Activated T-helper 9 cell treated with anti-CD3 and anti-CD28 coated beads, Interleukin-2, amount 50 U/mL, for 16 hours (primary cell): ENCODE results near the gene RNF126.
"Not testable (repeated sequence)": the region's sequence is repeated elsewhere in the genome, so short reads cannot be mapped to it uniquely, and the experiment has no call there.

Source experiments
- DNase-seq: peaks from one replicate; pipeline ENCODE4 v3.0.0-alpha.2; 2020; ENCODE audit warnings: low read depth

Gene RNF126

DNA sequence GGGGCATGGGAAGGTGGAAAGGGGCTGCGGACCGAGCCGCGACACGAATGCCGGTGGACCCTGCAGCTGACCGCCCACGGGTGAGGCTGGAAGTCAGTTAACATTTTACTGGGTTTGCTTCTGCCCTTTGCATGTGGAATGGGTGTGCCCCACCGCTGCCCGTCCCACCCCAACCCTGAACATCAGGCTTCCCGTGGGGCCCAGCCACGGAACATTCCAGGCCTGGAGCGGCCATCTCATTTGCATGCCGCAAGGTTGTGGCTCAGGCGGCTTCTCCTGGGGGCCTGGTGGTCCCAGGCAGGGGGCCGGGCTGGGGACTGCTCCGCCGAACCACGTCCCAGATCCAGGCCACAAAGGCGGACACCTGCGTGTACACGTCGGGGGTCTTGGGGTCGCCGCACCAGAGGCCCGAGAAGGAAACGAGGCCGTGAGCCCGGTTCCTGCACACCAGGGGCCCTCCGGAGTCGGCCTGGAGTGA, 22.5 kb upstream of the RNF126 start:
- no peak for DNase-seq

DNA sequence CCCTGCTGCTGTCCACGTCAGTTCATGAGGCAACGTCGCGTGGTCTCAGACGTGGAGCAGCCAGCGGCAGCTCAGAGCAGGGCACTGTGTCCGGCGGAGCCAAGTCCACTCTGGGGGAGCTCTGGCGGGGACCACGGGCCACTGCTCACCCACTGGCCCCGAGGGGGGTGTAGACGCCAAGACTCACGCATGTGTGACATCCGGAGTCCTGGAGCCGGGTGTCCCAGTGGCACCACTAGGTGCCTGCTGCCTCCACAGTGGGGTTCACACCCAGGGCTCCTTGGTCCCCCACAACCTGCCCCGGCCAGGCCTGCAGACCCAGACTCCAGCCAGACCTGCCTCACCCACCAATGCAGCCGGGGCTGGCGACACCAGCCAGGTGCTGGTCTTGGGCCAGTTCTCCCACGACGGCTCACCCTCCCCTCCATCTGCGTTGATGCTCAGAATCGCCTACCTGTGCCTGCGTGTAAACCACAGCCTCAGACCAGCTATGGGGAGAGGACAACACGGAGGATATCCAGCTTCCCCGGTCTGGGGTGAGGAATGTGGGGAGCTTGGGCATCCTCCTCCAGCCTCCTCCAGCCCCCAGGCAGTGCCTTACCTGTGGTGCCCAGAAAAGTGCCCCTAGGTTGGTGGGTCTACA, 19.8 kb upstream of the RNF126 start:
- no peak for DNase-seq

DNA sequence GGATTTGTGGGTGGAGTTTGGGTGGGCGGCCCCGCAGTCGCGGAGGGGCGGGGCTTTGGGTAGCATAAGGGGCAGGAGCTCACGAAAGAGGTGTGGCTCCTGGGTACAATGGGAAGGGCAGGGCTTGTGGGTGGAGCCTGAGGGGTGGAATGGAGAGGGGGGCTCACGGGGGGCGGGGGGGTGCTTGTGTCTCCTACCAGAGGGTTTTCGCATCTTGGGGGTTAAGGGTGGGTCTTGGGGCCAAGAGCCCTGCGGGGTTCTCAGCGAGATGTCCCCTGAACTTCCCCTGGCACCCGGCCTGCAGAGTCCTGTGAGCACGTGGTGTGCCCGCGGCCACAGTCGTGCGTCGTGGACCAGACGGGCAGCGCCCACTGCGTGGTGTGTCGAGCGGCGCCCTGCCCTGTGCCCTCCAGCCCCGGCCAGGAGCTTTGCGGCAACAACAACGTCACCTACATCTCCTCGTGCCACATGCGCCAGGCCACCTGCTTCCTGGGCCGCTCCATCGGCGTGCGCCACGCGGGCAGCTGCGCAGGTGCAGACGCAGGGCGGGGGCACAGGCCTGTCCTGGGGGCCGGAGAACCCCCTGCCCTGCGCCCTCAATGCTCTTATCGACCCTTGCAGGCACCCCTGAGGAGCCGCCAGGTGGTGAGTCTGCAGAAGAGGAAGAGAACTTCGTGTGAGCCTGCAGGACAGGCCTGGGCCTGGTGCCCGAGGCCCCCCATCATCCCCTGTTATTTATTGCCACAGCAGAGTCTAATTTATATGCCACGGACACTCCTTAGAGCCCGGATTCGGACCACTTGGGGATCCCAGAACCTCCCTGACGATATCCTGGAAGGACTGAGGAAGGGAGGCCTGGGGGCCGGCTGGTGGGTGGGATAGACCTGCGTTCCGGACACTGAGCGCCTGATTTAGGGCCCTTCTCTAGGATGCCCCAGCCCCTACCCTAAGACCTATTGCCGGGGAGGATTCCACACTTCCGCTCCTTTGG, 18.3 kb upstream of the RNF126 start:
- DNase-seq = peak; percentile 88

DNA sequence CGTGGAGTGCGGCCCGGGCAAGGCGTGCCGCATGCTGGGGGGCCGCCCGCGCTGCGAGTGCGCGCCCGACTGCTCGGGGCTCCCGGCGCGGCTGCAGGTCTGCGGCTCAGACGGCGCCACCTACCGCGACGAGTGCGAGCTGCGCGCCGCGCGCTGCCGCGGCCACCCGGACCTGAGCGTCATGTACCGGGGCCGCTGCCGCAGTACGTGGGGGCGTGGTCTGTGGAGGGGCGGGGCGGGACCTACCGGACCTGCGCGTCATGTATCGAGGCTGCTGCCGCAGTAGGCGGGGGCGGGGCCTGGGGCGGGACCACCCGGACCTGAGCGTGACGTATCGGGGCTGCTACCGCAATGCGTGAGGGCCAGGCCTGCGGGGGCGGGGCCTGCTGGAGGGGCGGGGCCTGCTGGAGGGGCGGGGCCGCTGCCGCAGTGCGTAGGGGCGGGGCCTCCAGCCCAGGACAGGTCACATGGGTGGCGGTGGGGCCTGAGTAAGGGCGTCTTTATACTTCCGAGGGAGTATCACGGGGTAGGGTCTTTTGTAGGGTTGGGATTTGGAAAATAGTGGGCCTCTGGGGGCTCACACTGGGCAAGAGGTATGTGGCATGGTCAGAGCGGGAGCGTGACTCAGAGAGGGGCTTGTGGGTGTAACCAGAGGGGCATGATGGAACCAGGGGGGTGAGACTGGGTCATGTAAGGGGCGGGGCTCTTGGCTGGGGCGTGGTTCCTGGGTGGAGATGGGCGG, 17.4 kb upstream of the RNF126 start:
- peak; percentile 100 for DNase-seq

DNA sequence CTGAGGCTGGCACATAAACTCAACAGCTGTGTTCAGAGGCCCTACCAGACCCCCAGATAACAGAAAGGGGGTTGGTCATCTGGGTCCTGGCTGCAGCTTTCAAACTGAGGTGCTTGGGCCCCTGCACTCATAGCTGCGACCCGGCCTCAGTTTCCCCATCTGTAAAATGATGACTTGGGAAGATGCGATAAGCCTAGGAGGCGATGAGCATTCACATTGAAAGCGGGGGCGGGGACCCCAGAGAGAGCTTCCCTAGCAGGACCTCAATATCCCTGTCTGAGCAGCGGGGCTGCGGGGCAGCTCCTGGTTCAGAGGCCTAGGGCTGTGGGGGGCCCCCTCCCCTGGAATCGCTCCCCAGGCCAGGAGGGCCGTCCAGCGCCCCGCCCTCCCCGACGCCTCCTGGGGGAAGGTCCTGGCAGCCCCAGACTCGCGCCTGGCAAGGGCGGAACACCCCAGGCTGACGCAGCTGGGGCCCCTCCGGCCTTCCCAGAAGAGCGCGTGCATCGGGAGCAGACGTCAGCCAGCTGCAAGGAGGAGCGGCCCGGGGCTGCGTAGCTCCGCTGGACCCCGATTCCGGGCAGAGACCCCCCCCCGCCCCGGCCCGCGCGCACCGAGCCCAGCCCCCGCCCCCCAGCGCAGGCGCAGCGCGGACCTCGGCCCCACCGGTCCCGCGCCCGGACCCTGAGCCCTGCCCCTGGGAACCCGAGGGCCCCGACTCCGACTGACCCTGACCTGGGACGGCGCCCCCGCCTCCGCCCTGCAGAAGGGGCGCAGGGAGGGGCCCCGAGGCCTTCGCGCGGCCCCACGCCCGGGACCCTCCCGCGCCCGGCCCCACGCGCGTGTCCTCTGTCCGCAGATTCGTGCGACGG, 16.6 kb upstream of the RNF126 start:
- no peak for DNase-seq

DNA sequence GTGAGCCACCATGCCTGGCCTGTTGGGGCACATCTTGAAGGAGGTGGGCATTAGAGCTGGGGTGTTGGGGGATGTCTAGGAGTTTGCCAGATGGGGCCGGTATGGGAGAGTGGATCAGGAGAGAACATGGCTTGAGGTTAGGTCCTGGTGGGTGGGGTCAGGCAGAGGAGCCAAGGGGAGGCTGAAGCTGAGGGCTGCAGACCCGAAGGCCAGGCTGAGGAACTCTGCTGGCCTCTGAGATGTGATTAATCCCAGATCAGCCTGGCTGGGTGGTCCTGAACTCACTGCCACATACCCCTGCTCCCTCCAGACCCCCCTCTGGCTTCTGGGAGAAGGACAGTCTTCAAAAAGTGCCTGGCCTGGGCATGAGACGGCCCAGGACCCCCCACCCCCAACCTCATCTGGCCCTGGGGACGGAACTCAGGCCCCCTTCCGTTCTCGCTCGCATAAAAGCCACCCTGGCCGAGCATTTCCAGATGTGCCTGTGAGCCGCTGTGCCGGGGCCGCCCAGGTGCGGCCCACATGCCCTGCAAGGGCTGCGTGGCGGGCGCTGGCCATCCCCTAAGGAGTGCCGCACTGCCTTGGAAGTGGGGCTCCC, 15.9 kb upstream of the RNF126 start:
- DNase-seq = no peak

DNA sequence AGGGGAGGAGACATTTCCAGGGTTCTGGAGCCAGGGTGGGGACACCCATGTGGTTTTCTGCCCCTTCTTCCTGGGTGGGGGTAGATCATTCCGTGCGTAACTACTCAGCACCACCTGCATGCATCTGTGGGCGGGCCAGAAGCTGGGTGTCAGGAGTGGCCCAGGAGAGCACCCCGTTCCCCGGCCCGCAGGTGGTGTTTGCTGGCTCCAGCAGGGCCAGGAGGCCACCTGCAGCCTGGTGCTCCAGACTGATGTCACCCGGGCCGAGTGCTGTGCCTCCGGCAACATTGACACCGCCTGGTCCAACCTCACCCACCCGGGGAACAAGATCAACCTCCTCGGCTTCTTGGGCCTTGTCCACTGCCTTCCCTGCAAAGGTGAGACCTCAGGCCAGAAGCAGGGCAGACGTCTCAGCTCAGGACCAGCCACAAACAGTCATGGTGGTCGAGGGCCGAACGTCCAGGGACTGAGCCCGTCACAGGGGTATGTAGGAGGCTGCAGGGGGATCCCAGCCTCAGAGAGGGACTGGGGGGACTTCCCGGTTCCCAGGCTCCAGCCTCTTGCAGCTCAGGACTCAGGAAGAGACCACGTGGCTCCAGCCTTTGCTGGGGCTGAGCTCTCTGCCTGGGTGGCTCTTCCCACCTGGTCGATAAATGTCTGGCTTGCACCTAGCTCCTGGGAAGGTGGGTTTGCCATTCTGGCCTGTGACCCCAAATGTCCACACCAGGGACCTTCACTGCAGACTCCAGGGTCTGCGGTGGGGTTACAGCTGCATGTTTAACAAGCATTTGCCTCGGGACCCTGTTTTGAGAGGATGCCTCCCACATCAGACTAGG, 14.8 kb upstream of the RNF126 start:
- no peak for DNase-seq

DNA sequence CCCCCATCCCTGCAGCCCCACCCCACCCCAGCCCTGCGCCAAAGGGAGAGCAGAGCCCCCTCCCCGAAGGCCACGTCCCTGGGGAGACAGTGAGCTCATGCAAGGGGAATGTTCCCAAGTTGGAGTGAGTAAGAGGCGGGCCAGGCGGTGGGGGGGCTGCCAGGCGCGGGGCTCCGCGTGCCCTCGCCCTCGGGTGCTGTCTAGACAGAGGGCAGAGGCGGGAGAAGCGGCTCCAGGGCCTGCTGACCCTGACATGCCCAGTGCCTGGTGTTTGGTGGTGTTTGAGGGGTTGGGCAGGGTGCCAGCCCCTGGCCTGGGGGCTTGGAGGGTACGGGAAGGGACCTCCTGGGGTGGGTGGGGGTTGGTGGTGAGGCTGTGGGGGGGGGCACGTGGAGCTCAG, 14.2 kb upstream of the RNF126 start:
- no peak for DNase-seq

DNA sequence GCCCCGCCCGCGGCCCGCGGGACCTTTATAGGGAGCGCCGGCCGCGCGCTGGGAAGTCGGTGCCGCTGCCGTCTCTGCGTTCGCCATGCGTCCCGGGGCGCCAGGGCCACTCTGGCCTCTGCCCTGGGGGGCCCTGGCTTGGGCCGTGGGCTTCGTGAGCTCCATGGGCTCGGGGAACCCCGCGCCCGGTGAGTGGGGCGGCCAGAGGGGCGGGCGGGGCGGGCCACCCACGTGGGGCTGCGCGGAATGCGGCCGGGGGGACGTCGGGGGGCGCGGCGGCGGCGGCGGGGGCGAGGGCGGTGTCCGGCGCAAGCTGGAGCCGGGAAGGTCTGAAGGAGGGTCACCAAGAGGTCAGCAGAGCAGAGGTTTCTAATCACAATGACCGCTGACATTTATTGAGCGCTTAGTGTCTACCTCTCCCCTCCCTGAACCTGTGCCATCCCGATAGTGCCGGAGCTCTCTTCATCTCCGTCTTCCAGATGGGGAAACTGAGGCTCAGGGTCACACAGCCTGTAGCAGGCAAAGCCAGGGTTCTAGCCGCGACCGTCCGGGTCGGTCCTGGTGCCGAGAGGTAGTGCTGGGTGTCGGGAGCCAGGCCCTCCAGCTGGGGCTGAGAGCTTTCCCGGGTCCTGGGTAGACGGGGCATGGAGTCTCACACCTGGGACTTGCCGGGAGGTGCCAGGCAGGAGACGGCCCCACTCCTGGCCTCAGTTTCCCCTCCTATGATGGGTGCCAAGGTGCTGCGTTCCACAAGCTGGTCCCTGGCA, 13.5 kb upstream of the RNF126 start, which contains the start of gene FSTL3:
Gene FSTL3 (plus strand): TSS at position 54 of the 767 bp plus-strand sequence. CDS start 32 bp downstream, at position 86.
- DNase-seq = no peak

DNA sequence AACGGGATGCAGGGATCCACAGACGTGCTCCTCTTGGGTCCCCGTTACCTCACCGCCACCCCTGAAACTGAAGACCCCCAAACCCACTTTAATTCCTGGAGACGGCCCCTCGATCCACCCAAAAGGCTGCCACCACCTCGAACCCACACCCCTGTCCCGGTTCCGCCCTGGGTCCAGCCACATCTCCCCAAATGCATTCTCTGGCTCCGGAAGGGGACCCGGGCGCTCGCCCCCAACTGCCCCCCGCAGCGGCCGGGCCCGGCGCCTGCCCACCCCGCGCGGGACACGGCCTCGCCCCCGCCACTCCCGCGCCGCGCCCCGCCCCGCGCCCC, 13.0 kb upstream of the RNF126 start:
- DNase-seq = no peak

DNA sequence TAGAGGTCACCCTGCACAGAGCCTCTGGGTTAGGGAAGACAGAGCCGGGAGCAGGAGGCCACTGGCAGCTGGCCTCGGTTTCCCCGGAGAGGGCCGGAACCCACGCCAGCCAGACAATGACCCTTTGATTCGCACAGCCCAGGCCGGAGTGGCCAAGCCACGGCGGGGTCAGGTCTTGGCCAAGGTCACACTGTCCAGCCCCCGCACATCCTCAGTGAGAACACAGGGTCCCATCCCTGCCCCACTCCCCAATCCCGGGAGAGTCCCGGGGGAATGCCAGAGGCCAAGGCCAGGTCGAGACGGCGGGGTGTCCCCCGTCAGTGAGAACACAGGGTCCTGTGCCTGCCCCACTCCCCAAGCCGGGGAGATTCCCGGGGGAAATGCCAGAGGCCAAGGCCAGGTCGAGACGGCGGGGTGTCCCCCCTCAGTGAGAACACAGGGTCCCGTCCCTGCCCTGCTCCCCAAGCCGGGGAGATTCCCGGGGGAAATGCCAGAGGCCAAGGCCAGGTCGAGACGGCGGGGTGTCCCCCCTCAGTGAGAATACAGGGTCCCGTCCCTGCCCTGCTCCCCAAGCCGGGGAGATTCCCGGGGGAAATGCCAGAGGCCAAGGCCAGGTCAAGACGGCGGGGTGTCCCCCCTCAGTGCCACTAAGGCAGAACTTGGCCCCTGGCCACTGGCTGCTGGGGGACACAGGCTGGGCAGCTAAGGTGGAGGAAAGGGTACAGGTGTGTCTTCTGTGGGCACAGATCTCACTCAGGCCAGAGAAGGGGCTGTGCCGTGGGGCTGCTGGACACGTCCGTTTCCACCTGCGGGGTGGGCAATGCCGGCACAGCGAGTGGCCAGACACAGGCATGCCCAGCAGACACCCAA, 11.5 kb upstream of the RNF126 start:
- no peak for DNase-seq

DNA sequence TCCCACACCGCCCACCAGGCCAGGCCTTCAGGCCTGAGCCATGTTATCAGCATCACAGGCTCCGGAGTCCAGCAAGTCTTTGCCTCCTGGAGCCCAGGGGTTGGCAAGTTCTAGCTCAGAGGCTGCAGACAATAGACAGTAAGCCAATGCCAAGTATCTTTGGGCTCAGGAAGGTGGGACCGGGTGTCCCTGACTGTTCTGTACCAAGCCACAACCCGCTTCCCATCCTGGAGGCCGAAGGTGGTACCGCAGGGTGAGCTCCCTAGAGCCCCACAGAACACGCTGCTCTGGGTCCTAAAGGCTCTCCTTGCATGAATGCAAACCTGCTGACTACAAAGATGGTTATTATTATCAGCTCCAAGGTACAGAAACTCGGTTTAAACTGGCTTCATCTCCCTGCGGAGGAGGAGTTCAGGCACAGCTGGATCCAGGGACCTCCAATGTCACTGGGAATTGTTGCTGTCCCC, 7.6 kb upstream of the RNF126 start:
- no peak for DNase-seq

DNA sequence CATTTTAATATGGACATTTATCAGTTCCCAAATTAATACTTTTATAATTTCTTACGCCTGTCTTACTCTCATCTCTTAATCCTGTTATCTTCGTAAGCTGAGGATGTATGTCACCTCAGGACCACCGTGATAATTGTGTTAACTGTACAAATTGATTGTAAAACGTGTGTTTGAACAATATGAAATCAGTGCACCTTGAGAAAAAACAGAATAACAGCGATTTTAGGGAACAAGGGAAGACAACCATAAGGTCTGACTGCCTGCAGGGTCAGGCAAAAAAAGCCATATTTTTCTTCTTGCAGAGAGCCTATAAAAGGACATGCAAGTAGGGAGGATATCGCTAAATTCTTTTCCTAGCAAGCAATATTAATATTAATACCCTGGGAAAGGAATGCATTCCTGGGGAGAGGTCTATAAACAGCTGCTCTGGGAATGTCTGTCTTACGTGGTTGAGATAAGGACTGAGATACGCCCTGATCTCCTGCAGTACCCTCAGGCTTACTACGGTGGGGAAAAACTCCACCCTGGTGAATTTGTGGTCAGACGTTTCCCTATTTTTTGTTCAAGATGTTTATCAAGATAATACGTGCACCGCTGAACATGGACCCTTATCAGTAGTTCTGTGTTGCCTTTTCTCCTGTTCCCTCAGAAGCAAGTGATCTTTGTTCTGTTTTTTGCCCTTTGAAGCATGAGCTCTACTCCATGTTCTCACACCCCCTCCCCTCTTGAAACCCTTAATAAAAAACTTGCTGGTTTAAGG, 5.8 kb upstream of the RNF126 start:
- DNase-seq = not testable (repeated sequence)

DNA sequence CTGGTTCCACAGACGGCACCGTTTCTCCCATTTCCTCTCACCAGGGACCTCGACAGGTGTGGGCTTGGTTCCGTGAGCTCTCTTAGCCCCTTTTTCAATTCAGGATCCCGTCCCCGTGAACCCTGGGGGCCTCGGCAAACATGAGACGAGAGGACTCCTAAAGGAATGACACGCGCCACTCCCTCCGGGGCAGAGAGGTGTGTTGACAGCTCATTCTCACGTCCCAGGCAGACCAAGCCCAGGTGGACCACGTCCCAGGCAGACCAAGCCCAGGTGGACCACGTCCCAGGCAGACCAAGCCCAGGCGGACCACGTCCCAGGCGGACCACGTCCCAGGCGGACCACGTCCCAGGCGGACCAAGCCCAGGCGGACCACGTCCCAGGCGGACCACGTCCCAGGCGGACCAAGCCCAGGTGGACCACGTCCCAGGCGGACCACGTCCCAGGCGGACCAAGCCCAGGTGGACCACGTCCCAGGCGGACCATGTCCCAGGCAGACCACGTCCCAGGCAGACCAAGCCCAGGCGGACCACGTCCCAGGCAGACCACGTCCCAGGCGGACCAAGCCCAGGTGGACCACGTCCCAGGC, 4.1 kb upstream of the RNF126 start:
- DNase-seq = not testable (repeated sequence)

DNA sequence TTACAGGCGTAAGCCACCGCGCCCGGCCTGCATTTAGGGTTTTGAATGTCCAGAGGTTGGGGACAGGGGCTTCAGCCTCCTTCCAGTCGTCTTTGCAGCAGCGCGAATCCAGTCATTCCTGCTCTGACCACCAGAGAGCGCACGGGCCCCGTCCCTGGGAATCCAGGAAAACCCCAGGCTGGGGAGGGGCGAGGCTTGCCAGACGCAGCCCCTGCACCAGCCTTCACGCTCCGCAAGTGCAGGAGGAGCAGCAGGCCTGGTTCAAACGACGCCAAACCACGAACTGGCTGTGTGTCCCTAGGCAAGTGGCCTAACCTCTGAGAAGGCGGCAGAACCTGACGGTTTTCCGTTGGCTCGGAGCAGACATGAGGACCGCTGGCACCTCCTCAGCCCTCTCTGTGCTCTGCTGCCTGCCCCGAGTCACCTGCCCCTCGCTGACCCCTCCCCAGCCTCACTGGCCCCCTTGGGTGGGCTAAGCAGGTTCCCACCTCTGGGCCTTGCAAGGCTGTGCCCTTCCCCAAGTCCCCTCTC, 2.0 kb upstream of the RNF126 start:
- peak; percentile 72 for DNase-seq

DNA sequence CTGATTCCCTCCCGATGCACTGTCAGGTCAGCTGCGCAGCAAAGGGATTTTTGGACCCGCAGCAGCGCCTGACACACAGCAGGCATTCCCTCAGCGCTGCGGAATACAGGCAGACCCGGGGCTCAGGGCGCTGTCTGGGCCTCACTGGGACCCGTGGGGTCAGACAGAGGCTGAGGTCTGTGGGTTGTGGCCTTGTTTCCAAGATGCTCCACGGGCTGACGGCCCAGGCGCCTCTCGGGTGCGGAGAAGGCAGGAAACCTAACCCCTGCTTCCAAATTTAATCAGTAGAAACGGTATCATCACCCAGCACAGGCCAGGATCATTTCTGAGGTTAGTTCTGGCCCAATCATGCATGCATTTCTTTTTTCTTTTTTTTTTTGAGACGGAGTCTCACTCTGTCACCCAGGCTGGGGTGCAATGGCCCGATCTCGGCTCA, 686 bp upstream of the RNF126 start:
- DNase-seq = no peak
